Activated CD4-positive, alpha-beta T cell treated with anti-CD3 and anti-CD28 coated beads, Interleukin-2, amount 50 U/mL, for 1 hour (primary cell): ENCODE results near the gene GAPDHS.

Experiments used
- DNase-seq: peaks from one replicate; pipeline ENCODE4 v3.0.0-alpha.2; 2020

Gene GAPDHS

DNA sequence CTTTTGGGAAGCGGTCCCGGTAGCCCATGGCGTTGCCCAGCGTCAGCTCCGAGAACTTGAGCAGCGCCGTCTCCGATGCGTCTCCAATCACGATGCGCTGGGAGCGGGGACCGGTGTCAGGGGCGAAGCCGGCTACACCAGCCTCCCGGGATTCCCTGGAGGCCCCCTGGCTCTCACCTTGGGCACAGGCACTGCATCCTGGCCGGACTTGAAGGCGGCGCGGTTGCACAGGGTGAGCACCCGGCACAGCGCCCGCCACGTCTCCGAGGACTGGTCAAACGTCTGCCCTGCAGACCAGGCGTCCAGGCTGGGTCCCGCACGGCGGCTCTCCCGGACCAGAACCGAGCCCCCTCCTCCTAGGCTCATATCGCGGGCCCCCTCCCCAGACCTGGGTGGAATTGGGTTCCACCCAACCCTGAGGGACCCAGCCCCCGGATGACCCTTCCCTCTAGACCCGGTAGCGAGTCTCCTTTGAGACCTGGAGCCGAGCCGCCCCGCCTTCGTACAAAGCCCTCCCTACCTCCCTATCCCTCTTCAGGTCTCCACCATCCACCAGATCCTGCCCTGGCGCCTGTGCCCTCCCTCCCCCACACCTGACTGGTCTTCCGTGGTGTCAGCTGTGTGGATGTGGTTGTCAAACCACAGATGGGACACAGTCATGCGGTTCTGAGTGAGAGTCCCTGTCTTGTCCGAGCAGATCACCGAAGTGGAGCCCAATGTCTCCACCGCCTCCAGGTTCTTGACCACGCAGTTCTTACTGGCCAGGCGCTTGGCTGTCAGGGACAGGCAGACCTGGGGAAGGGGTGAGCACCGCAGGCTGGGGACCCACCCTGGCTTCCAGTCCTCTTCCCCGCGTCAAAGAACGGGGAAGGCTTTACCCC, 25.4 kb downstream of the GAPDHS start:
- no peak for DNase-seq

DNA sequence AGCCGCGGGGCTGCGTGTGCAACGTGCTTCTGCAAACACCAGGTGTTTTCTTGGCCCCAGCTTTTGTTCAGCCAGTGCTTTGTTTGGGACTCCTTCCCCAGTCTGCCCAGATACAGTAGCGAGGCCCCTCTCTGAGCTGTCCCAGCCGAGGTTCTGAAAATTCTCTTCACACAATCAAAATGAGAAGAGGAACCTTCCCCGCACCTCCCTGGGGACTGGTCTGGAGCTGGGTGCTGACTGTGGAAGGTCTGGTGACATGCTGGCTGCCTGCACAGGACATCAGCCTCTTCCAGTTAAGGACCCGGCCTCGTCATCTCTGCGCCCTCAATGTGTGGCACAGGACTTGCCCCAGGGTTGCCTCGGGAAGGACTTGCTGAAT, 26.0 kb downstream of the GAPDHS start:
- DNase-seq, result no peak

DNA sequence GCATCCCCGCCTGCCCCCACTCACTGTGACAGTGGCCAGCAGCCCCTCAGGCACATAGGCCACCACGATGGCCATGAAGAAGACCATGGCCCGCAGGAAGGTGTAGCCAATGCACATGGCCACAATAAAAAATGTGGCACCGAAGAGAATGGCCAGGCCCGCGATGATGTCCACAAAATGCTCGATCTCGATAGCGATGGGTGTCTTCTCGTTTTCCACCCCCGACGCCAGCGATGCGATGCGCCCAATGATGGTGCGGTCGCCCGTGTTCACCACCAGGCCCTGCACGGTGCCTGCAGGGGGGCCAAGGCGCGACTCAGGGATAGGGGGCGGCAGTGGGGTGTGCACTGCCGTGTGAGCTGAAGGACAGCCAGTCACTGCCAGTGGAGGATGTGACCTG, 26.5 kb downstream of the GAPDHS start:
- no peak for DNase-seq

DNA sequence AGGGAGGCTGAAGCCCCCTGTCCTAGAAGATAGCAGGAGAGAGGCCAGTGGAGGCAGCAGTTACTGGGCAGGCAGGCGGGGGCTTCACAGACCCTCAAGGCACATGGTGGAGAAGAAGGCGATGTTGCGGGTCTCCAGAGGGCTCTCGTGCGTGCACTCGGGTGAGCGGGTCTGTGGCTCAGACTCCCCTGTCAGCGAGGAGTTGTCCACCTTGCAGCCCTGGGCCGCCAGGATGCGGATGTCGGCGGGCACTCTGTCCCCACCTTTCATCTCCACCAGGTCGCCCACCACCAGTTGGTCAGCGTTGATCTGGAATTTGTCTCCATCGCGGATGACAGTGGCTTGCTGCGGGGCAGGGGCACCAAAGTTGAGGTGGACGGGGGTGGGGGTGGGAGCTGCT, 27.0 kb downstream of the GAPDHS start:
- DNase-seq, result no peak

DNA sequence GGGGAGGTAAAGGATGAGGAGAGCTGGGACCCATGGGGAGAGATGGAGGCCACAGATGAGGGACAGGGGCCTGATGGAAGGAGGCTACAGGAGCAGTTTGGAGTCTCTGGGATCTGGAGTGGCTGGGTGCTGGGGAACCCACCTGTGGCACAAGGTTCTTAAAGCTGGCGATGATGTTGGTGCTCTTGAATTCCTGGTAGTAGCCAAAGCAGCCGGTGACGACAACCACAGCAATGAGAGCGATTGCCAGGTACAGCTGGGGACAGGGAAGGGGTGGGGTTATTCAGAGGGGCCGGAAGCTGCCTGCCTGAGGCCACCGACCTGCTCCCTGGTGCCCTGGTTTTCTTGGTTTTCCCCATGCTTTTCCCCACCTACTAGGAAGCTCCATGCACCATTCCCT, 27.4 kb downstream of the GAPDHS start:
- DNase-seq, result no peak

DNA sequence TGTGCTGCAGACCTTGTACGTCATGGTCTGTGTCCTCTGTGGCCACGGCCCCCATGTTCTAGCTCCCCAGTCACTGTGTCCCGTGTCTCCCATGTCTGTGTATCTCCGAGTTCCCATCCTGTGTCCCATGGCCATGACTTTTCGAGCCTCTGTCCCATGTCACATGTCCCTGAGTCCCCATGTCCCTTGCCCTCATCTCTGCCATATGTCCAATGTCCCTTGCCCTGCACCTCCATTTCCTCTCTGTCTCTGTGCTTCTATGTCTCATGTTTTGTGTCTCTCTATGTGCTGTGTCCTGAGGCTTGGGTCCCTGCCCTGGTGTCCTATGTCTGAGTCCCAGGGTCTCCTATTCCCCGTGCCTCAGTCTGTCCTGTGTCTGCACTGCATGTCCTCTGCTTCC, 28.2 kb downstream of the GAPDHS start:
- no peak for DNase-seq

DNA sequence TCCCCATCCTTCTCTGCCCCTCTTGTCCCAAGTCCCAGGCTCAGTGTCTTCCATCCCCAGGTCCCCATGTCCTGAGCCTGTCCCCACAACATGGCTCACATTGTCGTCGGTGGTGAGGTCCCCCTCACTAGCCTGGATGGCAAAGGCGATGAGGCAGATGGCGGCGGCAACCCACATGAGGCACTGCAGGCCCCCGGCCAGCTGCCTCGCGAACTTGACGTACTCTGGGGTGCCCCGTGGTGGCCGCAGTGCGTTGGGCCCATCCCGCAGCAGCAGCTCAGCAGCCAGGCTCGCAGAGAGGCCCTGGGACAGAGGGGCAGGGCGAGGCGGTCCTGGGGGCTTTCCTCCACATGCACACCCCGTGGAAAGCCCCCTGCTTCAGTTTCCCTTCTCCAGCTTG, 29.1 kb downstream of the GAPDHS start:
- no peak for DNase-seq

DNA sequence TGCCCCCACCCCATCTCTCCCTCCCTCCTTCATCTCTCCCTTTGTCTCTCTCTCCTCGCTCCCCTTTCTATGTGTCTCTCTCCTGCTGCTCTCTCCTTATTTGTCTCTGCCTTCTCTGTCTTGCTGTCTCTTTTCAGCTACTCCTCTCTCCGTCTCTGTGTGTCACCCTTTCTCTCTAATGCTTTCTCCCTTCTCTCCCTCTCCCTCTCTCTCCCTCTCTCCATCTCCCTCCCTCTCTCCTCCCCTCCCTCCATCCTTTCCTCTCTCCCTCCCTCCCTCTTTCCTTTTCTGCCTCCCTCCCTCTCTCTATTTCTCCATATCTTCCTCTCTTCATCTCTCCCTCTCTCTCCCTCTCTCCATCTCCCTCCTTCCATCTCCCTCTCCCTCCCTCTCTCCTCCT, 29.5 kb downstream of the GAPDHS start:
- no peak for DNase-seq

DNA sequence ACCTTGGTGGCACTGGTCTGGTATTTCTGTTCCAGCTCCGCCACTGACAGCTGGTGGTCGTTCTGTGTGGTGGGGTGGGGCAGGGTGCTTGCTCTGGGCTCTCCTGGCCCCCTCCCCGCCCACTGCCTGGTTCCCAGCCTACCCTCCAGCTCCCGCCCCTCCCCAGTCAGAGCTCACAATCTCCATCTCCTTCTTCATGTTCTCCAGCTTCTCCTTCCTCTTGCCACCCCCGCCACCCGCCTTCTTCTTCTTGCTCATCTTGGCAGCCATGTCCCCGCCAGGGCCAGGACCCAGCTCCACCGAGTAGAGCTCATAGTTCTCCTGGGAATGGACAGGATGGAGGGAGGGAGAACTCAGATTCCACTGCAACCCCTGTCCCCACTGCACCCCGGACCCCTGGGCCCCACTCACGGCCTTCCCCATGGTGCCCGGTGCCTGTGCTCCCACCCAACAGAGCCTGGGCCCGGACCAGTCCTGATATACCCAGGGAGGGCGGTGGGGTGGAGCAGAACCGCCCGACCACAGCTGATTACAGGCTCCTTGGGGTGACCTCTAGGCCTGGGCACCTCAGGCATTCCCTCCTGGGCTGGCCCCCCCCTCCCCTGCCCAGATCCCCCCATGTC, 30.1 kb downstream of the GAPDHS start, which contains the start of gene ATP4A:
TSS of gene ATP4A (minus strand) at position 452 of the 623 bp plus-strand sequence. CDS start at position 423, 29 bp downstream.
- DNase-seq, result no peak

DNA sequence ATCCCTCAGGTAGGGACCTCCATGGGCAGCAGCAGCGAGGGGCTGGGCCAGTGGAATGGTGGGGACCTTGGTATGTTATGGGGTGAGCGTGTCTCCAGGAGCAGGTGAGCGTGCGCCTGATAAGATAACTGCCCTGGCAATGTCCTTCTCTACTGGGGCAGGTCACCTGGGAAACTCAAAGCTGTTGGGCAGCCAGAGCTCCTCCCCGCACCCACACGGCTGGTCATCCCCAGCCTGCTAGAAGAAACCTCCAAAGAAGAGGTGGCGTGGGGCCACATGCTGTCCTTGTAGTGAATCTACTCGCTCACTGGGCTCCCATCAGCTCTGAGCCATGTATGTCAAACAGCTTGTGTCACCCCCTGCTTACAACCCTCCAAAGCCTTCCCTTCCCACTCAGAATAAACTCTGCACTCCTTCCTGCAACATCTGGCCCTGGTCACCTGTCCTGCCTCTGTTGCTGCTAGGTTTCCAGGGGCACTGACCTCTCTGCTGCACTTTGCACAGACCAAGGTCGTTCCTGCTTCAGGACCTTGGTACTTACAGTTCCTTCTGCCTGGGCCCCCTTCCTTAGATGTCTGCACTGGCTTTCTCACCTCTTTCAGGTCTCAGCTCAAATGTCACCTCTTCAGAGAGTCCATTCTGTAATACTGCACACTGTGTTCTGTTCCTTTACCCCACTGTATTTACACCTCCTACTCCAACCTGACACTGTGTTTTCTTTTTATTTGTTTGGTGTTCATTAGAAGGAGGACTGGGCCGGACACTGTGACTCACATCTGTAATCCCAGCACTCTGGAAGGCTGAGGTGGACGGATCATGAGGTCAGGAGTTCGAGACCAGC, 32.0 kb downstream of the GAPDHS start:
- DNase-seq, result no peak

DNA sequence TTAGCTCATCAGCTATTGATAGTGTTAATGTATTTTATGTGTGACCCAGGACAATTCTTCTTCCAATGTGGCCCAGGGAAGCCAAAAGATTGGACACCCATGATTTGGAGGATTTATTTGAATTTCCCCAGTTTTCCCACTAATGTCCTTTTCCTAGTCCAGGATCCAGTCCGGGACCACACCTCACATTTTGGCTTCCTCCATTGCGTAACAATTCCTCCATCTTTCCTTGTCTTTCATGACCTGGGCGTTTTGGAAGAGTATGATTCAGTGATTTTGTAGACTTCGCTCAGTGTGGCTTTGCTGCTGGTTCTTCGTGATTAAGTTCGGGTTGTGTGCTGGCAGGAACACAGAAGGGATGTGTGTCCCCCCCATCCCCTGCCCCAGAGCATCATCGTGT, 33.5 kb downstream of the GAPDHS start:
- DNase-seq, result no peak

DNA sequence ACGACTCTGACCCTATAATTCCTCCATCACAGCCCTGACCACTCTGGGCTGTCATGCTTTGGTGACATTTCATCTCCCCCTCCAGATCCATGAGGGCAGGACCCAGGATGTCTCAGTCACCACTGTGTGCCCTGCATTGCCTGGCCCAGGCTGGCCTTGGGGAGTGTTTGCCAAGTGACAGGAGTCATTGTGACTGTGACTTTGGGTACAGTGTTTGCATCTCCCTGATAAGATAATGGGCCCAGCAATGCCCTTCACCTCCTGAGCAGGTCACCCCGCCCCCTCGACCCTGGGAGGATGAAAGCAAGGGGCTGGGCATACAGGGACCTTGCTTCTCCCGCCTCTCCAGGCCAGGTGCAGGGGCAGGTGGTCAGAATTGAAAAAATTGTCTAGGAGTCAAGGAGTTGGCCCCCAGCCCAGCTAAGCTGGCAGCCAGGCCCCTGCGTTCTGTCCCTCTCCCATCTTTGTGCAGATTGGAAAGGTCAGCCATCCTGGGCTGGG, 36.1 kb downstream of the GAPDHS start:
- DNase-seq, result no peak

DNA sequence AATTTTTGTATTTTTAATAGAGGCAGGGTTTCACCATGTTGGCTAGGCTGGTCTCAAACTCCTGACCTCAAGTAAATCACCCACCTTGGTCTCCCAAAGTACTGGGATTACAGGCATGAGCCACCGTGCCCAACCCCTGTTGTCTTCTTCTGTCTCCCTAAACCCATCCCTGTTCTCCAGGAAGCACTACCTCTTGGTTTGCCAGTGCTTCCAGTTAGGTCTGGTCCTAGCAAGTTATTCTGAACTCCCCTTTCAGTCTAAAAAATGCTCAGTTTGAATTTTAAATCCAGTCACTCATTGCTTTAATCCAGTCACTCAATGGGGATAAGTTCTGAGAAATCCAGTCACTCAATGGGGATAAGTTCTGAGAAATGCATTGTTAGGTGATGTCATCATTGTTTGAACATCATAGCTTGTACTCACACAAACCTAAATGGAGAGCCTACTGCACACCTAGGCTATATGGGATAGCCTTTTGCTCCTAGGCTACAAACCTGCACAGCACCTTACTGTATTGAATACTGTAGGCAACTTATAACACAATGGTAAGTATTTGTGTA, 38.2 kb downstream of the GAPDHS start:
- DNase-seq, result no peak

DNA sequence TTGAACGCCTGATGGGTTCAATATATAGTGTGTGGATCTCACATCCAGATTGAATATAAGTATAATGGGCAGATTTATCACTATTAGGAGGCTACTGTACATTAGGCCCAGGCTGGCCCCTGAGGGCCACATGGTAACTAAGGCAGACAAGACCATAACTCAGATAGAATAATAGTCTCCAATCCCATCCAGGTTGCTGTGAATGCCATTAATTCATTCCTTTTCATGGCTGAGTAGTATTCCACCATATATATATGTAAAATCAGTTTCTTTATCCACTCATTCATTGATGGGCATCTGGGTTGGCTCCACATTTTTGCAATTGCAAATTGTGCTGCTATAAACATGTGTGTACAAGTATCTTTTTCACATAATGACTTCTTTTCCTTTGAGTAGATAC, 44.7 kb downstream of the GAPDHS start:
- no peak for DNase-seq

DNA sequence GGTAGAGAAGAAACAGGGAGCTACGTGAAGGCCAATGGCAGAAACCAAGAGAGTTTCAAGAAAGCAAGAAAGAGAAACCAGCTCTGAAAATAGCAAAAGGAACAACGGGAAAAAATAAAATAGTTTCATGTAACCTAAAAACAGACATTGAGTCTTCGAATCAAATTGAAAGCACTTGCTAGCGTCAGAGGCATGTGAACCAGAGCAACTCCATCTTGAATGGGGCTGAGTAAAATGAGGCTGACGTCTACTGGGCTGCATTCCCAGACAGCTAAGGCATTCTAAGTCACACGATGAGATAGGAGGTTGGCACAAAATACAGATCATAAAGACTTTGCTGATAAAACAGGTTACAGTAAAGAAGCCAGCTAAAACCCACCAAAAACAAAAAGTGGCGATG, 45.5 kb downstream of the GAPDHS start:
- no peak for DNase-seq

DNA sequence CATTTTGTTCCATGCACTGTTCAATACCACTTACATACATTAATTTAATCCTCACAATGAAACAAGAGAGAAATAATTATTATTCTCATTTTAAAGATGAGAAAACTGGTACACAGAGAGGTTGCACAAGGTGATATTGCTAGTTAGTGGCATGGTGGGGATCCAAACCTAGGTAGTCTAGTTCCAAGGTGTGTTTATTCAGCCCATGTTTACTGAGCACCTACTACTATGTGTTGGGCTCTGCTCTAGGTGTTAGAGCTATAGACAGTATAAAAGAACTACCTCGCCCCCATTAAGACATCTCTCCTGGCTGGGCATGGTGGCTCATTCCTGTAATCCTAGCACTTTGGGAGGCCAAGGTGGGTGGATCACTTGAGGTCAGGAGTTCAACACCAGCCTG, 49.5 kb downstream of the GAPDHS start:
- DNase-seq, result no peak

DNA sequence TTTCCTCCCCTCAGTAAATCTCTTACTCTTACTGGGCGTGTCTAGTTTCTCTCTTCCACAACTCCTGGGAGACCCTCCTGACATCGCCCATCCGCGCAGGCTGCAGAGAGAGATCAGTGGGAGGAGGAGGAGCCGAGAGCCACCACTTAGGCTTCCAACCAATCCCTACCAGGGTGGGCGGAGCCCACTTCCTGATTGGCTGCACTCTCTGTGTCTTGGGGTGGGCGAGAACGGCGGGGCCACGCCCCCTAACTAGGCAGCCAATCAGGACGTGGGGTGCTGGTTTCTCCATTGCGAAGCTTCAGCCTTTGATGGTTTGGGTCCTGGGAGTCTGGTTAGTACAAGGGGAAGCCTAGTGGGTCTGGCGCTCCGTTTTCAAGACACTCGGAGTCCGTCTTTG, 52.6 kb downstream of the GAPDHS start, which contains the start of gene PMIS2:
TSS of gene PMIS2 (plus strand) at position 326 of the 400 bp plus-strand sequence. CDS start 87 bp downstream, outside the sequence.
- no peak for DNase-seq

DNA sequence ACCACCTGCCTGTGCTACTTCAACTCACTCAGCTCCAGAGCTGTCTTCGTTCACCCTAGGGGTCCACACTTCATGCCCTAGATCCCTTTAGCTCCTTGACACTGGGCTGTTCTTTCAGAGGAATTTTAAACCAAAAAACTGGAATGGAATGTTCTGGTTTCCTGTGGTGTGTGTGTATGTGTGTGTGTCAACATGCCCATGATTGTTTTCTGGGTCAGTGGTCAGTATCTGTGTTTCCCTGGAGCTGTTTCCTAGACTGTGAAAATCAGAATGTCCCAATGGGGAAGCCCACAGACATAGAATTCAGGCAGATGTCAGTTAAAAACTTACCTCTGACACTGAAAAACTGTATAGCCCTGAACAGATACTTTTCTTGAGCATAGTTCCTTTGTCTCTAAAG, 54.1 kb downstream of the GAPDHS start:
- no peak for DNase-seq

DNA sequence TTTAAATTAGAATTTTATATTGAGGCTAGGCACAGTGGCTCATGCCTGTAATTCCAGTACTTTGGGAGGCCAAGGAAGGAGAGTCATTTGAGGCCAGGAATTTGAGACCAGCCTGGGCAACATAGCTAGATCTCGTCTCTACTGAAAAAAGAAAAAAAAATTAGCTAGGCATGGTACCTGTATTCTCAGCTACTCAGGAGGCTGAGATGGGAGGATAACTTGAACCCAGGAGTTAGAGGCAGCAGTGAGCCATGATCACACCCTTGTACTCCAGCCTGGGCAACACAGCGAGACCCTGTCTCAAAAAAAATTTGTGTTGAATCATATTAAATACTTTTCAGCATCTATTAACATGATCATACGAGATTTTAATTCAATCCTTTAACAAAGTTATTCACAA, 57.6 kb downstream of the GAPDHS start:
- no peak for DNase-seq

DNA sequence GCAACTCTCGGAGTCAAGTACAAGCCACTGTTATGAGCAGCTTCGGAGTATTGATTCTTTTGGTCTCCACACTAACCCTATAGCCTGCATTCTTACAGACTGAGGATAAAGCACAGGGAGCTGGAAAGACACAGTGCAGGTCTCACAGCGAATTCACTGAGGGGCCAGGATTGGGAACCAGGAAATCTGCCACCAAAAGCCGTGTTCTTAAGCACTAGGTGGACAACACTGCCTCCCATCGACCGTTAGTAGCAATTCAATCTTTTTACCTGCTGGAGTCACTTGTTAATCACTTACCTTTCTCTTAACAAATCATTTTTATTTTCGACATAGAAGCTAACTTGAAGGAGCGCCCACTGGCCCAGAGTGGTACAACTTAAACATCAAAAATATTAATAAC, 59.0 kb downstream of the GAPDHS start:
- DNase-seq, result no peak
